Sigmoid colon (tissue), 4 donors: ENCODE measurements around the gene CRYBB1.

Experiments used
- CTCF ChIP-seq, 4 experiments: fragments of 450-650 bp in 3 of 4; fragments of 200-600 bp in 1 of 4; IDR thresholded peaks; one replicate each; pipeline ENCODE4 v1.5.1; 2016 to 2019; ENCODE audit warnings: antibody characterized with exemption in 4 of 4, mild to moderate bottlenecking in 3 of 4, moderate library complexity in 2 of 4
- EP300 ChIP-seq, 4 donors: sonication (generic); formaldehyde crosslinking; IDR thresholded peaks; one replicate each; pipeline ENCODE4 v1.6.1; 2017; ENCODE audit warnings: antibody characterized with exemption in 4 of 4
- POLR2A ChIP-seq, 2 donors: fragments of 450-650 bp; IDR thresholded peaks; one replicate each; pipeline ENCODE4 v1.6.1; 2016; ENCODE audit warnings: antibody characterized with exemption in 2 of 2, mild to moderate bottlenecking in 2 of 2, moderate library complexity in 2 of 2
- POLR2AphosphoS5 ChIP-seq, 4 donors: sonication (generic); formaldehyde crosslinking; IDR thresholded peaks; one replicate each; pipeline ENCODE4 v1.6.1; 2017; ENCODE audit warnings: antibody characterized with exemption in 4 of 4

DNA sequence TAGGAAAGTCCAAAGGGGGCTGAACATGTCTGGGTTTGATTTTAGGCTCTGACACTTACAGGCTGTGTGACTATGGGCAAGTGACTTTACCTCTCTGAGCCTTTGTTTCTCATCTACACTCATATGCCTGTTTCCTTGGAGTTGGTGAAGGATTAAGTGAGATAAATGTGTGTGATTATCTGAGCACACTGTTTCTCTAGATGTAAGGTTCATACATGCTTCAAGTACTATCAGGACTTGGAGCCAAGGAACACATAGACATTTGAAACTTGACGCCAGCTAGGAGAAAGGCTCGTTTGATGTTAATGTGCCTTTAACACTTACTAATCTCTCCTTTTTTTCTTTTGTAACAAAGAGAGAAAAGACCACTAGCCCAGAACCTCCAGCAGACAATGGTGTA is 9.7 kb downstream of the CRYBB1 start:
- no peak for TF ChIP-seq POLR2A (IDR thresholded peaks at IDR 0.05)
- no peak for TF ChIP-seq CTCF (IDR thresholded peaks at IDR 0.05)
- no peak for TF ChIP-seq POLR2AphosphoS5 (IDR thresholded peaks at IDR 0.05)
- no peak for TF ChIP-seq EP300 (IDR thresholded peaks at IDR 0.05)
